Sigmoid colon (tissue), 4 donors: Measurements from ENCODE around the gene CD4.

Source experiments
- EP300 ChIP-seq, 4 donors: sonication (generic); formaldehyde crosslinking; IDR thresholded peaks; one replicate each; pipeline ENCODE4 v1.6.1; 2017; ENCODE audit warnings: antibody characterized with exemption in 4 of 4
- POLR2AphosphoS5 ChIP-seq, 4 donors: sonication (generic); formaldehyde crosslinking; IDR thresholded peaks; one replicate each; pipeline ENCODE4 v1.6.1; 2017; ENCODE audit warnings: antibody characterized with exemption in 4 of 4
- TF ChIP-seq, protein P1 (sequence below), 4 experiments: fragments of 450-650 bp in 3 of 4; fragments of 200-600 bp in 1 of 4; IDR thresholded peaks; one replicate each; pipeline ENCODE4 v1.5.1; 2016 to 2019; ENCODE audit warnings: antibody characterized with exemption in 4 of 4, mild to moderate bottlenecking in 3 of 4, moderate library complexity in 2 of 4

DNA sequence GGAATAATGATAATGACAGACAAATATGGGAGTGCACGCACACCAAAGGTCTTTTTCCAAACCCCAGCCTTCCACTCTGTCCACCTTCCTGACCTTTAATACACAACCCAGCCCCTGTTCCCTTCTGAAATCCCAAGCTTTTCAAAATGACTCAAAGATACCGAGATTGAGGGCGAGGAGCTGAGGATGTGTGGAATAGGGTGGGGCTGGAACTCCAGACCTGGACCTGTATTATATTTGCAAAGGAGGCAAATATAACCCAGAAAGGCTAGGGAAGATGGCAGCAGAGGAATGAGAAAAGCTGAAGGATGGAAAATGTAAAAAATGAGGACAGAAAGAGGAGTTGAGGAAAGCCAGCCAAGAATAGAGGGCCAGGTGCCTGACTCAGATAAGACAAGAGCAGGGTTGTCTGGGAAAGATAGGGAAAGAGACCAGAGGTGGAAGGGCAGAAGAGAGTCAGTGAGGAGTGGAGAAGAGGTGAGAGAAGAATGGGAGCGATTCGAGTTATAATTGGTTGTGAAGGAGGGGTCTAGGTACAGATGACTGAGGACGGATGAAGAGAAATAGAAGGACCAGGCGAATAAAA, 24.2 kb upstream of the CD4 start:
- TF ChIP-seq, protein P1, sequence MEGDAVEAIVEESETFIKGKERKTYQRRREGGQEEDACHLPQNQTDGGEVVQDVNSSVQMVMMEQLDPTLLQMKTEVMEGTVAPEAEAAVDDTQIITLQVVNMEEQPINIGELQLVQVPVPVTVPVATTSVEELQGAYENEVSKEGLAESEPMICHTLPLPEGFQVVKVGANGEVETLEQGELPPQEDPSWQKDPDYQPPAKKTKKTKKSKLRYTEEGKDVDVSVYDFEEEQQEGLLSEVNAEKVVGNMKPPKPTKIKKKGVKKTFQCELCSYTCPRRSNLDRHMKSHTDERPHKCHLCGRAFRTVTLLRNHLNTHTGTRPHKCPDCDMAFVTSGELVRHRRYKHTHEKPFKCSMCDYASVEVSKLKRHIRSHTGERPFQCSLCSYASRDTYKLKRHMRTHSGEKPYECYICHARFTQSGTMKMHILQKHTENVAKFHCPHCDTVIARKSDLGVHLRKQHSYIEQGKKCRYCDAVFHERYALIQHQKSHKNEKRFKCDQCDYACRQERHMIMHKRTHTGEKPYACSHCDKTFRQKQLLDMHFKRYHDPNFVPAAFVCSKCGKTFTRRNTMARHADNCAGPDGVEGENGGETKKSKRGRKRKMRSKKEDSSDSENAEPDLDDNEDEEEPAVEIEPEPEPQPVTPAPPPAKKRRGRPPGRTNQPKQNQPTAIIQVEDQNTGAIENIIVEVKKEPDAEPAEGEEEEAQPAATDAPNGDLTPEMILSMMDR (IDR thresholded peaks at IDR 0.05) = no peak
- no peak for TF ChIP-seq EP300 (IDR thresholded peaks at IDR 0.05)
- TF ChIP-seq POLR2AphosphoS5 (IDR thresholded peaks at IDR 0.05) = no peak
